ENCODE measurements around the gene KRT33A.

The KRT33A gene

GRCh38 chr17:41338961-41339485, 11.6 kb downstream of the KRT33A start:
- Histone ChIP-seq H3K4me2 (ENCODE audit: low read length) (no peak overlapping the region), H3K9ac (ENCODE audit: low read length) (no peak overlapping the region), H3K27me3 (ENCODE audit: insufficient read depth, low read length) (no peaks in the 10 kb centered on the region), H3K9me2 (ENCODE audit: low read depth, low read length) (no peaks in the 10 kb centered on the region), H3K4me1 (ENCODE audit: insufficient read depth, low read length, severe bottlenecking) (no peaks in the 10 kb centered on the region), H3K4me3 (ENCODE audit: low read depth, low read length, poor library complexity, severe bottlenecking) (no peak overlapping the region), H3K36me3 (ENCODE audit: insufficient read depth, low read length) (no peaks in the 10 kb centered on the region), H3K79me2 (ENCODE audit: insufficient read depth, low read length) (no peaks in the 10 kb centered on the region), H4K20me1 (ENCODE audit: insufficient read depth, low read length) (no peaks in the 10 kb centered on the region), H3K27ac (ENCODE audit: low read depth, low read length, poor library complexity, severe bottlenecking) (no peak overlapping the region), H3F3A (ENCODE audit: insufficient read depth, low read length) (no peaks in the 10 kb centered on the region), H3K9me3 (ENCODE audit: low read length) (no peaks in the 10 kb centered on the region), H2AFZ (ENCODE audit: low read length) (no peak overlapping the region)
- TF ChIP-seq EZH2 (IDR thresholded peaks at IDR 0.05; ENCODE audit: borderline replicate concordance, low read length), result no peak
- TF ChIP-seq CTCF (IDR thresholded peaks at IDR 0.05; ENCODE audit: low read length), result no peak

- Histone ChIP-seq H3F3A (ENCODE audit: insufficient read depth, low read length) (no peaks in the 10 kb centered on the region), H3K9me3 (ENCODE audit: low read length) (no peaks in the 10 kb centered on the region), H3K4me1 (ENCODE audit: insufficient read depth, low read length, severe bottlenecking) (no peaks in the 10 kb centered on the region), H3K9me2 (ENCODE audit: low read depth, low read length) (no peaks in the 10 kb centered on the region), H3K9ac (ENCODE audit: low read length) (no peak overlapping the region), H3K27me3 (ENCODE audit: insufficient read depth, low read length) (no peaks in the 10 kb centered on the region), H3K27ac (ENCODE audit: low read depth, low read length, poor library complexity, severe bottlenecking) (no peak overlapping the region), H3K36me3 (ENCODE audit: insufficient read depth, low read length) (no peaks in the 10 kb centered on the region), H3K79me2 (ENCODE audit: insufficient read depth, low read length) (no peaks in the 10 kb centered on the region), H2AFZ (ENCODE audit: low read length) (no peak overlapping the region), H3K4me2 (ENCODE audit: low read length) (no peak overlapping the region), H4K20me1 (ENCODE audit: insufficient read depth, low read length) (no peaks in the 10 kb centered on the region), H3K4me3 (ENCODE audit: low read depth, low read length, poor library complexity, severe bottlenecking) (no peak overlapping the region)
- TF ChIP-seq CTCF (IDR thresholded peaks at IDR 0.05; ENCODE audit: low read length) (no peak), EZH2 (IDR thresholded peaks at IDR 0.05; ENCODE audit: borderline replicate concordance, low read length) (no peak)
Measured at GRCh38 chr17:41335747-41336146, 14.9 kb downstream of the KRT33A start.

- Histone ChIP-seq H2AFZ (ENCODE audit: low read length) (no peak overlapping the region), H3K27me3 (ENCODE audit: insufficient read depth, low read length) (no peaks in the 10 kb centered on the region), H3K4me1 (ENCODE audit: insufficient read depth, low read length, severe bottlenecking) (no peaks in the 10 kb centered on the region)
Measured at GRCh38 chr17:41334385-41335305, 16.0 kb downstream of the KRT33A start.

More at GRCh38 chr17:41334385-41335305, 16.0 kb downstream of the KRT33A start:
- Histone ChIP-seq H3K79me2 (ENCODE audit: insufficient read depth, low read length) (no peaks in the 10 kb centered on the region), H3K27ac (ENCODE audit: low read depth, low read length, poor library complexity, severe bottlenecking) (no peak overlapping the region), H3K9me2 (ENCODE audit: low read depth, low read length) (no peaks in the 10 kb centered on the region), H3K9ac (ENCODE audit: low read length) (no peak overlapping the region), H3K9me3 (ENCODE audit: low read length) (no peaks in the 10 kb centered on the region), H4K20me1 (ENCODE audit: insufficient read depth, low read length) (no peaks in the 10 kb centered on the region), H3F3A (ENCODE audit: insufficient read depth, low read length) (no peaks in the 10 kb centered on the region), H3K4me2 (ENCODE audit: low read length) (no peak overlapping the region), H3K4me3 (ENCODE audit: low read depth, low read length, poor library complexity, severe bottlenecking) (no peak overlapping the region), H3K36me3 (ENCODE audit: insufficient read depth, low read length) (no peaks in the 10 kb centered on the region)
- TF ChIP-seq EZH2 (IDR thresholded peaks at IDR 0.05; ENCODE audit: borderline replicate concordance, low read length) (no peak), CTCF (IDR thresholded peaks at IDR 0.05; ENCODE audit: low read length) (no peak)

All from OCI-LY1 (cell line).